GM21515 (cell line): ENCODE data around the gene SLC18B1.
"Not testable (repeated sequence)": the region's sequence is repeated elsewhere in the genome, so short reads cannot be mapped to it uniquely, and the experiment has no call there.

Experiments
- ATAC-seq: cut with Tn5 transposase; IDR thresholded peaks from one replicate; pipeline ENCODE4 v1.9.1; 2021; ENCODE audit not compliant: unreplicated experiment

The SLC18B1 gene

DNA sequence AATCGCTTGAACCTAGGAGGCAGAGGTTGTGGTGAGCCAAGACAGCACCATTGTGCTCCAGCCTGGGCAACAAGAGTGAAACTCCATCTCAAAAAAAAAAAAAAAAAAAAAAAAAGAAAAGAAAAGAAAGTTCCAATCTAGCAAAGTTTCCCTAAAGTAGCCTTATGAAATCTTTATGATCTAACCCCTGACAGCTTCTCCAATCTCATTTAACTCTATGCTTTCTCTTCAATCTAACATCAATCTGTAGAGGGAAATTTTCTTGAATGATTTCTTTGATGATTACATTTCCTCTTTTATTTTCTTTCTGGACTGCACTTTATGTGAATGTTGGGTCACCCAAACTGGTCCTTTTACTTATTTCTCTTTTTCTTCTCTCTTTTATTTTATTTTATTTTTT is 2.2 kb upstream of the SLC18B1 start:
- no peak for ATAC-seq

DNA sequence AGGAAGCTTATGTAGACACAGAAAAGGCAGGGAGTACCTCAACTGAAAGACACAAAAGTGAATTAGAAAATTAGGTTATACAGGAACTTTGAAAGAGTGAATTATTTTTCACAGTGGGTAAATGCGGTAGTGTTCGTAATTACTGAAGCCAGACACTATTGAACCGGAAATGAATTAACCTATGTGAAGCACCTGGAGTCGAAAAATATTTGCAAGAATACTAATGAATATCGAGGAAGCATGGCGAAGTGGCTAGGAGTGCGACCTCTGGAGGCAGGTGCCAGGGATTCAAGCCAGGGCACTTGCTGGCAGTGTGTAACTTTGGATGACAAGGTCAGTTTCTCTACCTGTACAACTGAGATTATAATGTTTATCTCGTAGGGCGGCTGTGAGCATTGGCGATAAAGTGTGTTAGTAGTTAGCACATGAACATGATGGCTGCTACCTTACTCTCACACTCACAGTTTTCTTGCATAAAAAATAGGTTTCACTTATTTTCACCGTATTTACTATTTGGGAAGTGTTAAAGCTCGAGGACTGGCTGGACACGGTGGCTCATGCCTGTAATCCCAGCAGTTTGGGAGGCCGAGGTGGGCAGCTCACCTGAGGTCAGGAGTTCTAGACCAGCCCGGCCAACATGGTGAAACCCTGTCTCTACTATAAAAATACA is 567 bp upstream of the SLC18B1 start:
- ATAC-seq, result peak; percentile 86

DNA sequence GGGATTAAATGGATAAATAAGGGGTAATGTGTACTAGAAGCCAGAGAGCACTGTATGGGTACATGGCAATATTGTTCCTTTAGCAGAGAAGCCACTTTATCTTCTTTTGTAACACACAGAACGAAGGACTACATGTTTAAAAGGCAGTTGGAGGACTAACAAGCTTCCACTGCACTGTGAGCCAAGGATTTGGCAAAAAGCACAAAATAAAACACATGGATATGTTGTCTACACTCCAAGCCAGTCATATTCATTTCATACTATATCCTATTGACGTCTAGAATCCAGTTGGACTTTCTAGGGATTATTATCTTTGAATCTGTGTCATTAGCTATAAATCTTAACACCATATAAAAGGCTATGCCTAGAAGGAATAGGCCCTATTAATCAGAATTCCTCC is 3.0 kb downstream of the SLC18B1 start:
- no peak for ATAC-seq

DNA sequence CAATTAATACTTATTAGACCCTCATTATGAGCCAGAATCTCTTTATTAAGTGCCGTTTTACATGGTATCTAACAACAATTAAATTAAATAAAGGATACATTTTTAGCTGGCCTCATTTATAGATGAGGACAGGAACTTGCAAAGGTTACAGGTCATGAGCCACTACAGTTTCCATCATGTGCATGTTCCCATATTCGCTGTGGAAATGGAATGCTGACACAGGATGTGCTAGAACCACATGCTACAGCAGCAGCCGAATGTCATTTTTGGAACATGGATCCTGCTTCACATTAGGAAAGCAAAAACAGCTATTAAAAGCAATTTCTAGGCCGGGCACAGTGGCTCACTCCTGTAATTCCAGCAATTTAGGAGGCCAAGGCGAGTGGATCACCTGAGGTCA is 5.9 kb downstream of the SLC18B1 start:
- ATAC-seq, result no peak

DNA sequence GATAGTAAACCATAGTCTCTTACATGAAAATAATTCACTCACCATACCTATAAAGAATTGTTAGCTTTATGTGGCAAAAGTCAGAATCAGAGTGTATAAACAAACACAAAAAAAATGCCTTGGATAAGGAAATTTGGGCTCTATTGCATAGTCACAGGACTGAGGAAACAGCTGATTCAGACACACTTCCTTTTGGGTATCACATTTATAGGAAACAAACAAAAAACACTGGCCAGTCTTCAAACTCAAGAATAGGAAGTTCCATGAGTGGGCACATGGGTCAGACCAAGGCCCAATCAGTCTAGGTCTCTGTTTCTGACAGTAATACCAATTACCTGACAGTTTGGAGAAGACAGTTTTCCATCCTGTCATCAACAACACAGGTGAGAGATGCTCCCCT is 8.0 kb downstream of the SLC18B1 start:
- ATAC-seq, result no peak

DNA sequence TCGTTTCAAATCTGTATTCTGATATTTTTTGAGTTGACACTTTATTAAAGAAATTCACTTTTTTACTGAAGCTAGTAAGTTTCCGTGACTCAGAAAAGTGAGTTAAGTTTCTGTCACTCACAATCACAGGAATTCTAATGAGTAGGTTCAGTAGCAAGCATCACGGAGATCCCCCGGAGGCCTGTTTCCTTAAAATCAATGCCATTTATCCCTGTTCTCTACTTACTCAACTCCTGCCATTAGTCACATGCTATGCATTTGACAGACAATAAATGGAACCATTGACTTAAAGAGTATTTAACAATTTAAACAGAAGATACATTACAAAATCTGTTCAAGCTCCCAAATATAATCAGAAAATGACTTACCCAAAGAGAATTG is 9.1 kb downstream of the SLC18B1 start:
- no peak for ATAC-seq

DNA sequence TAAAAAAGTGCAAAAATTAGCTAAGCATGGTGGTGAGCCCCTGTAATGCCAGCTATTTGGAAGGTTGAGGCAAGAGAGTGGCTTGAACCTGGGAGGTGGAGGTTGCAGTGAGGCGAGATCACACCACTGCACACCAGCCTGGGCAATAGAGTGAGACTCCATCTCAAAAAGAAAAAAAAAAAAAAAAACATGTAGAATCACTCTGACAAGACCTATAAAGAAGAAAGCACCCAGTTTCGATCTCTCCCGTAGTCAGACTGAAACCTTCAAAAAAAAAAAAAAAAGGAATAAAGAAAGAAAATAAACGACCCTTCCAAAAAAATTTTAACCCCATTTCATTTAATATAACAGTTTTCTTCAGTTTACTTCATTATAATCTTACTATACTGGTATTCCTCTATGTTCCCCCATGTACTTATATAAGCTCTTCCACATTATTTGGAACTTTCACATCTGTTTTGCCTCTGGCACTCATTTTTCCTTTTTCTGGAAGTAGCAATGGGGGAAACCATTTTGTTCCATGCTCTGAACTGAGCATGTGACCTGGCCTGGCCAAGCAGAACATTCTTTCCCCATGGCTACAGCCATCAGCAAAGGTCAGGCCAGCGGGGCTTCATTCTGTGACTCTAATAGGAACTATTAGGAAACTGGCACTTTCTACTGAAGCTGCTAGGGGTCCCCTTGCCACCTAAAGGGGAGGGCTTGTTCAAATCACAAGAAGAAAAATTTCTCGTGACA is 9.6 kb downstream of the SLC18B1 start:
- no peak for ATAC-seq

DNA sequence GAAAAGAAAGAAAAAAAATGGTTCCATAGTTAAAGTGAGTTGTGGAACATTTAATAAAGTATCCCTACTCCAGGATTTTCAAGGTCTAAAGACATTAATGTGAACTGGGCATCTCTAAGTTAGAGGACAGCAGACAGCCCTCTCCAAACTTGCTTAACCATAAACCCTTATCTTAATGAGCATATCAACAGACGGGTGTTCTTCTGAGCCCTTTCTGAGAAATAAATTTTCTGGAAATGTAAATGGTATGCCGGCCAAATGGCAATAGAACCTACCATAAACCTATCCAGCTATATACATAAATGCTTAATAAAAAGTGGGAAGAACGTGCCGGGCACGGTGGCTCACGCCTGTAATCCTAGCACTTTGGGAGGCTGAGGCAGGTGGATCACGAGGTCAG is 12.5 kb downstream of the SLC18B1 start:
- no peak for ATAC-seq

DNA sequence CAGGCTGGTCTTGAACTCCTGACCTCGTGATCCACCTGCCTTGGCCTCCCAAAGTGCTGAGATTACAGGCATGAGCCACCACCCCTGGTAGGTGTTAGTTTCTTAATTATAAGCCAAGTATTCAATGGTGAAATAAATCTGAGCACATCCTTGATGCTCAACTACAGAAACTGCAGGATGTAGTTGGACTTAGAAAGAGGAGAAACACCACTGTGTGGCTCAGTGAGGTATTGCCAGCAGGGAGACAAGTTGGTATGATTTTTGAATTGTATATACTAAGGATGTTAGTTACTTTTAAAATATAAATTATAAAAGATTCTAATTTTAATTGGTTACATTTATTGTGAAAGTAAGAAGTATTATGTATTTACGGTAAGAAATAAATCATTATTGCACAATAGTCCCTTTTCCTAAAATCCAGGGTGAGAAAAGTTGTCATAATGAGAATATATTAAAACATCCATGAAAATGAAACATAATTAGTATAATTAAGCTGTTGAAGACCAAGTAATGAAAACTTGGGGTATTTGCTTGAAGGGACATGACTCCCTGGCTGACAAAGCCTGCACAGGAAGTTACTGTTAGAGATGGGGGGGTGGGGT is 17.6 kb downstream of the SLC18B1 start:
- no peak for ATAC-seq

DNA sequence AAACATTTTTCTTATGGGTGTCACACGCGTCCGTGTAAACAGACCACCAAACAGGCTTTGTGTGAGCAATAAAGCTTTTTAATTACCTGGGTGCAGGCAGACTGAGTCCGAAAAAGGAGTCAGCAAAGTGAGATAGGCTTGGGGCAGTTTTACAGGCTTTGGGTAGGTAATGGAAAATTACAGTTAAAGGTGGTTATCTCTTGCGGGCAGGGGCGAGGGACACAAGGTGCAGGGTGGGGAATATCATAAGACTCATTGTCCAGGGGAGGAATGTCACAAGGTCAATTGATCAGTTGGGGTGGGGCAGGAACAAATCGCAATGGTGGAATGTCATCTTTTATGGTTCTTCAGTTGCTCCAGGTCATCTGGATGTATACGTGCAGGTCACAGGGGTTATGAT is 20.6 kb downstream of the SLC18B1 start:
- not testable (repeated sequence) for ATAC-seq

DNA sequence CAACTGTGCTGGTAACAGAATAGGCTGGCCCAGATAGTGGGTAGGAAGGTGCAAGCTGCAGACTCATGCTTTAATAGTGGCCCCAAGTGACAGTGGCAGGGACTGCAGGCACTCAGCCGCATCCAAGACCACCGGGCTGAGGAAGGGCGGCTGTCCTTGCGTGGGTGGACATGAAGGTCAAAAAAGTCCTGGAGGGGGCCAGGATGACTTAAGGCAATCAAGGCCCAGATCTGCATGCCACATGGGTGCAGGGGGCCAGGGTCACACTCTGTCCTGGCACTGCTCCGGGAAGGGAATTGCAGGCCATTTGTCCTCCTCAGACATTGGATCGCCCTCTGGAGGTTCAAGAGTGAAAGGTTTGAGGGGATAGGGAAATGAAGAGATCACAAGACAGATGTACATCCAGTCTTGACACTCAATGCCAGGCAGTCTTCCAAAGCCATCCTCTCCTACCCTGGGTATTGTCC is 30.4 kb downstream of the SLC18B1 start:
- ATAC-seq, result peak; percentile 82

DNA sequence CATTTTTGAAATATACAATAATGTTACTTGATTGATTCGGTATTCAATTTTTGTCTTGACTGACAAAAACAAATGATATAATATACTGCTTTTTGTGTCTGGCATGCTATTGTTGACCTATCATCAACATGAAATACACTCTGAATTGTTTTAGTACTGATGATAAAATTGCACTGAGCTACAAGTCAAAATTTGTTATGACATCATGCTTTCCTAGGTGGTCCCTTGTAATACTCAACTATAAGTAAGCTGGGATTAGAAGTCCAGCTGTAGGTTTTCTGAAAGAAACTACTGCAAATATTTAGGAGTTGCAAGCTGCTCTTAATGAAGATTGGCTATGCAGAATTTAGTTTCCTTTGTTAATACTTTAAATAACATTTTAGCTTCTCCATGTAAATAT is 32.9 kb downstream of the SLC18B1 start:
- no peak for ATAC-seq

DNA sequence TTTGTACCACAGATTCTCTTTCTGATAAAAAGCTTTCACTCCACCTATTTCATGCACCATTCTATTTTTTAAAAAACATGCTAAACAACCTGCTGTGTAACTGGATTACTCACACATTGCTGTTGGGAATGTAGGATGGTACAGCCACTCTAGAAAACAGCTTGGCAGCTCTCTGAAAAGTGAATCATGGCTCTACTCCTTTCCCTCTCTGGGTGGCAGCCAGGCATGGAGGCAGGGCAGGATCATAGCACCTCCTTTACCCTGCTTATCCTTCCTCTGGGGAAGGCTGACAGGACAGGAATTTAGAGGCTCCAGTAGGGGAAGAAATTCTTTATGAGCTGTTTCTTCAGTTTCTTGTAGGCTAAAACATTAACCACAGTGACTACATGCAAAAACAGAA is 34.1 kb downstream of the SLC18B1 start:
- ATAC-seq, result no peak

DNA sequence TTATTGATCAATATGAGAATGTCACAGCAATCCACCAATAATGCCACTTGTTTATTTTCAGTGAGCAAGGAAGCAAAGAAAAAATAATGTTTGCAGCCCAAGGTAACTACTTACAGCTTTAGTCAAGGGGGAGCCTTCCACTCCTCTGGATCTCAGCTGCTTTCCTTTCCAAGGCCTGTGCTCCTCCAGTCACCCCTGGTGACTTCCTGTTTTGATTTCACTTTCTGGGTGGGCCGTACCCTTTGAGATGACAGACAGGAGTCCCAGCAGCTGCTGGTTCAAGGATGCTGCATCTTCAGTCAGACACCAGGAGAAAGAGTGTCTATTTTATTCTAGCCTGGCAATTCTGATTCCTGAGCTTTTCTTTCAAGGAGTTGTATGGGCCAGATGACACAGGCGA is 35.2 kb downstream of the SLC18B1 start:
- ATAC-seq, result peak; percentile 93

DNA sequence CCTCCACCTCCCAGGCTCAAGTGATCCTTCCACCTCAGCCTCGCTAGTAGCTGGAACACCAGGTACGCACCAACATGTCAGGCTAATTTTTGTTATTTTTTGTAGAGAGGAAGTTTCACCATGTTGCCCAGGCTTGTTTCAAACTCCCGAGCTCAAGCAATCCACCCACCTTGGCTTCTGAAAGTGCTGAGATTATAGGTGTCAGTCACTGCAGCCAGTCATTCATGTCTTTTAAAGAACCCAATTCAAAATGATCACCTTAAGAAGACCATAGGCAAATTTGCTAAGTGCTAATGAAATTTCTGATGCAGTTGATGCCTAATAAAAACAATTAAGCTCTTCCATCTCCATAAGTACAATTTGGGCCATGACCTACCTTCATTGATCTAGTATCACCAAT is 38.2 kb downstream of the SLC18B1 start:
- no peak for ATAC-seq

DNA sequence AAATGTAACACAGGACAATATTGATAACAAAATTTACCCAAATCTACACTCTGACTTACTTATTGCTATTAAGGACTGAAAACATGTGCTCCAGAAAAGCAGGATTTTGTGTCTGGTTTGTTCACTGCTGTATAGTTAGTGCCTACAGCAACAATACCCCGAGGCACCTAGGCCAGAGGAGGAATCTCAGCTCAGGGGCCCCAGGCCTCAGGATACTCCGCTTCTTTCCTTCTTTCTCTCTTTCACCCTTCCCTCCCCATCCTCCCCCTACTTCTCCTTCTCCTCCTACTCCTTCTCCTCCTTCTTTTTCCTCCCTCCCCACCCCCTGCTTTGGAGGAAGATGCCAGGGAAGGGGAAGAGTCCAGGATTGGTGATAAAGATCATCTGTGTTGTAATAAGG is 39.7 kb downstream of the SLC18B1 start:
- no peak for ATAC-seq

DNA sequence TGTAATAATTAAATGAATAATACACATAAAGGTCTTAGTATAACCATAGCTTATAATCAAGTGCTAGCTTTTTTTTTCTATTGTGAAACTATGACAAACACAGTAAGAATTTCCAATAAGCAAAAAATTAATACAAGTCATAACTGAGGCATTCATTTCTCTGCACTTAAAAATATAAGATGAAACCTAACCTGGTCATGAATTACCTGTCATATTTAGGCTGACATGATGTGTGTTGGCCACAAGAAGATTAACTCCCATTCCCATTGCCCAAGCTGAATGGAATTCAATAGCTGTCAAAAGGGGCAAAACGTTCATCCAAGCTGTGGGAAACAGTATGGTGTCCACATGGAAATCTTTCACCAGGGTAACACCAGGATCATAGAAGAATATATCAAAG is 46.2 kb downstream of the SLC18B1 start:
- ATAC-seq, result no peak

DNA sequence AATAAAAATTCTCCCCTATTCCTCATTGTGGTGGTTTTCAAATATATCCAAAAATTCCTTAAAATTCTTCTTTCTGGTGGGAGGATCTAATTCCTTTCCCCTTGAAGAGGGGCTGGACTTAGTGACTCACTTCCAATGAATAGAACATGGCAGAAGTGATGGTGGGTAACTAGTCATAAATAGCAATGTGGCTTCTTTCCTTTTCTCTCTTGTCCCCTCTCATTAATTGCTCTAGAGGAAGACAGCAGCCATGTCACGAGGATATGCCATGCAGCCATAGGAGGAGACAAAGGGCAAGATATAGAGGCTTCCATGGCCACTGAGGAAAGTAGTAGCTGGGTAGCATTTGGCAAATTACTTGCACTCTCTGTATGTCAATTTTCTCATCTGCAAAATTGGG is 46.6 kb downstream of the SLC18B1 start:
- ATAC-seq, result no peak

DNA sequence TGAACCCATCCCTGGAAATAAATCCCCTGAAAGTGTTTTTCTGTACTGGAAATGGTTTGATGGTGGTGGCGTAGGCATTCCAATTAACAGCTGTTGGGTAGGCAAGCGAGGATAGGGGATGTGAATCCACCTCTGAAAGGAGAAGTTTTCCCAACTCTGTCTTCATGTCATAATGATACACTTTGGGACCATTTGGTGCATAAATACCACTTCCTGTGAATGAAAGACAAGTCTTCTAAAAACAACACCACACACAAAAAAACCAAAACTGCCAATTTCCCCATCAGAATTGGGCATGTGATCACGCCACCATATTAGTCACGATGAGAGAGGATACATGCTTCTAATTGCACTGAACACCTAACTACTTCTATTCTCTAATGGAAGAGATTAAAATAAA is 47.1 kb downstream of the SLC18B1 start:
- ATAC-seq, result peak; percentile 40

DNA sequence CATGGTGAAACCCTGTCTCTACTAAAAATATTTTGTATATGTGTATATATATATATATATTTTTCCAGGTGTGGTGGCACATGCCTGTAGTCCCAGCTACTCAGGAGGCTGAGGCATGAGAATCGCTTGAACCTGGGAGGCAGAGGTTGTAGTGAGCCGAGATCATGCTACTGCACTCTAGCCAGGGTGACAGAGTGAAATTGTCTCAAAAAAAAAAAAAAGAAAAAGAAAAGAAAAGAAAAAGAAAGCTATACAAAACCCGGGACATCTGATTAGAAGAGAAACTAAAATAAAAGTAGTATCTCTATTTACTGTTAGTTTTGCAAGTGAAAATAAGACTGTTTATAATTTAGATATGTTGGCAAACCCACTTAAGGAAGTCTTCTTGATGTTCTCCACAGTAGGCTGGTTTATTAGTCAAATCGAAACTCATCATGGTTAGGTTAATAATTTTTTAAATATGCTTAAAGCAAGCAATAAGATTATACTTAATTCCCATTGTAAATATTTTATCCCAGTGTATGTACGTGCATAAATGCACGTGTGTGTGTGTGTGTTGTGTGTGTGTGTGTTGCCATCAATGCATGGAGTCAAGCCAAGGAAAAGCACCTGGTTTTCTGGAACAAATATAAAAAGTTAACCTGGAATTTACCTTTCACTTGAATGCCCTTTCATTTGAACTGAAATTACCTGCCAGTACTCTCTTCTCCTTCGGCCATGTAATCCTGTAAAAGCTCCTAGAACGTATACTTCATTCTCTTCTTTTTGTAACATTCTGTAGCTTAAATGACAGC is 47.8 kb downstream of the SLC18B1 start:
- ATAC-seq, result peak; percentile 82

DNA sequence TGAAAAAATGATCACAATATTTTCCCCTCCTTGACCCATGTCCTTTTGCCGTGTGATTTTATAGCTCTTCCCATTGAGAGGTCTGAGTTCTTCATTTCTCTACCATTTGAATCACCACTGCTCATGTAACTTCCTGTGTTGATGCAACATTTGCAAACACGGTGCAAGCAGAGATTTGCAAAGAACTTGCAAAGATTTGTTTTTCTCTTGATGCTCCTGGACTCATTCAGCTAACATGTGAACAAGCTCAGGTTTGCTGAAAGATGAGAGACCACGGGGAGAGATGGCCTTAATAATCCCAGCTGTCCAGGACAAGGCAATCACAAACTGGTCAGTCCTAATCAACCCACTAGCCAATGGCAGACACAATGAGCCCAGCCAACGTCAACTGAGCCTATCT is 49.3 kb downstream of the SLC18B1 start:
- ATAC-seq, result no peak

DNA sequence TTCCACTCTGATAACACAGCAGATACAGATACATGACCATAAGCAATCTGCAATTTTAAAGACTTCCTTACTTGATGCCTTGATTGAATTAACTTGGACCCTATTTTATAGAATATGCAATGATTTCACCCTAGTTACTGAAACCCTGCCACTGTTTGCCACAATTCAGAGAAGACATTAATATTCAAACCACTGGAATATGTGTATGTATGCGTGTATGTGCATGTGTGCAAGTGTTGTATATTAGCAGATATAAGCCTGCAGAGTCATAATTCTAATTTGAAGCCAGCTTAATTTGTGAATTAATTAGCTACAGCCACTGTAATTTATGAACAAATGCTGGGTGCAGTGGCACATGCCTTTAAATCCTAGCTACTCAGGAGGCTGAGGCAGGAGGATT is 50.0 kb downstream of the SLC18B1 start:
- ATAC-seq, result no peak
